GM18505 (cell line): Measurements from ENCODE around the gene PTPN13.
"Not testable (repeated sequence)": the region's sequence is repeated elsewhere in the genome, so short reads cannot be mapped to it uniquely, and the experiment has no call there.

ENCODE experiments used
- ATAC-seq: cut with Tn5 transposase; IDR thresholded peaks from one replicate; pipeline ENCODE4 v1.9.1; 2021; ENCODE audit not compliant: unreplicated experiment
- POLR2A ChIP-seq: IDR thresholded peaks from 4 replicates; pipeline ENCODE4 v1.6.1; 2011; ENCODE audit warnings: borderline replicate concordance; ENCODE audit not compliant: insufficient read depth, insufficient read length; ENCODE audit errors: extremely low read depth

PTPN13 gene

DNA sequence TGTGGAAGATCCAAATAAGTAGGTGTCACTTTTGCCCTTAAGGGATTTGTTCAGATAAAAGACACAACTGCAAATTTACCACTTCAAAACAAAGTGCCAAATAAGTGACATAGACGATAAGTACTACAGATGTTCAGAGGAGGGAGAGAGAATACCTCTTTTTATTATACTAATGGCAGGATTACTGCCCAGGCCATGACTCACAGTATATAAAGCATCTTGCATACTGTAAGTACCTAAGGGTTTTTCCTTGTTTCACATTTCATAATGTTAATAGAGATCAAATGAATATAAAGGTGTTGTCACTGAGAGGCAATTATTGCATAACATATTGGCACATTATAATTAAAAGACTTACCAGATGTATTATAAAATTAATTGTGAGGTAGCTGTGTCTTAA, 46.4 kb downstream of the PTPN13 start:
- TF ChIP-seq POLR2A, result no peak
- no peak for ATAC-seq

DNA sequence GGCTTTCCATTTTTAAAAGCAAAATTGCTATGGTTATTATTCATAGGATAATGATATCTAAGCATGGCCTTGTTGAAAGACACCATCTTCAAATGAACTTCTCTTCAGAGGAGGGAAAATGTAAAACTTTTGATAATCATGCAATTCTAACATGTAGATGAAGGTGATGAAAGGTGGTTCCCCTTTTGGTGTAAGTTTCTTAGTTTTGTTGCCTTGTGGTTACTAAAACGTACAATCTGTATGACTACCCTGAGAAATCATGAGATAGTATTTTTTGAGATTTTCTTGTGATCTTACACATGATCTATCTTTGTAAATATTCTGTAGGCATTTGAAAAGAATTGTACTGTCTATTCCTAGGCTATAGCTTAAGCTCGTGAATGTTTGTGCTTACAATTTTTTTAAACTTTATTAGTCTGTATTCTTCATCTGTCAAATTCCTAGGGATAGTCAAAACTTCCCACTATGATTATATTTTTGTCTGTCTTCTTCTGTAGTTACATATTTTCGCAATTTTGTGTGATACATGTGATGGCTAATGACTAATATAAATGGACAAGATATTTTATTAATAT, 47.5 kb downstream of the PTPN13 start:
- no peak for TF ChIP-seq POLR2A
- no peak for ATAC-seq

DNA sequence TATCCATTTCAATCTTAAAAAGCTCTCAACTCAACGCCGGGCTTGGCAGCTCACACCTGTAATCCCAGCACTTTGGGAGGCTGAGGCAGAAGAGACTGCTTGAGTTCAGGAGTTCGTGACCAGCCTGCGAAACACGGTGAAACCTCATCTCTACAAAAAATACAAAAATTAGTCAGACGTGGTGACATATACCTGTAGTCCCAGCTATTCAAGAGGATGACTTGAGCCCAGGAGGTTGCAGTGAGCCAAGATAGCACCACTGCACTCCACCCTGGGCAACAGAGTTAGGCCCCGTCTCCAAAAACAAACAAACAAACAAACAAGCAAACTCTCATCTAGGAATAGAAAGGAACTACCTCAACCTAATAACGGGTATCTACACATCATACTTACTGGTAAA, 50.8 kb downstream of the PTPN13 start:
- no peak for ATAC-seq
- no peak for TF ChIP-seq POLR2A

DNA sequence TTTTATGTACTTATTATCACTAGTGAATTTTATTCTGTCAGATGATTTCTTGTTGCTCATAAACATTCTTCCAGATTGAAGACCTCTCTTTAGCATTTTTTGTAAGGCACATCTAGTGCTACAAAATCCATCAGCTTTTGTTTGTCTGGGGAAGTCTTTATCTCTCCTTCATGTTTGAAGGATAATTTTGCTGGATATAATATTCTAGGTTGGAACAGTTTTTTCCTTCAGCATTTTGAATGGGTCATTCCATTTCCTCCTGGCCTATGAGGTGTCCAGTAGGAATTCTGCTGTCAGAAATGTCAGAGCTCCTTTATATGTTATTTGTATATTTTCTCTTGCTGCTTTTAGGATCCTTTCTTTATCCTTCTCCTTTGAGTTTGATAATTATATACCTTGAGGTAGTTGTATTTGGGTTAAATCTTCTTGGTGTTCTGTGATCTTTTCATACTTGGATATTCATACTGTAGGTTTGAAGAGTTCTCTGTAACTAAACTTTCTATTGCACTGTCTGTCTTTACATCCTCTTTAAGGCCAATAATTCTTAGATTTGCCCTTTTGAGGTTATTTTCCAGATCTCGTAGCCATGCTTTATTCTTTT, 58.3 kb downstream of the PTPN13 start:
- TF ChIP-seq POLR2A, result no peak
- no peak for ATAC-seq

DNA sequence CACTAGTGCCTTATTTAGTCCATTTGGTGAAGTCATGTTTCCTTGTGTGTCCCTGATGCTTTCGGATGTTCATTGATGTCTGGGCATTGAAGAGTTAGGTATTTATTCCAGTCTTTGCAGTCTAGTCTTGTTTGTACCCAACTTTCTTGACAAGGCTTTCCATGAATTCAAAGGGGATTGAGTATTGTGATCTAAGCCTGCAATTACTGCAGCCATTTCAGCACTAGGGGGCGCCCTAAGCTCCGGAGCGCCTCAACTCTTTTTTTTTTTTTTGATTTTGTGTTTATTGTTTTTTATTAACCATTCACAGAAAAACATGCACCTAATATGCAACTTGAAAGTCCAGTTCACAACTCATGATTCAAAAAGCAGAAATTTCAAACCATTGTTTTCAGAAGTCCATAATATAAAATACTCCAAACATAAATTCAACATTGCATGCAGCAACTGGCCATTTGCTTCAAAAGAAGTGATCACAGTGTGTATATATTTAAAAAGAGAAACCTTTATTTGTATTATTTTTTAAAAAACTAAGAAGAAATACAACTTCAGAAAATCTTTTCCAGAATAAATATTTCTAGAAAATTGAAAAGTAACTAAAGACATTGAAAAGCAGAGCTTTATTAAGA, 59.2 kb downstream of the PTPN13 start:
- ATAC-seq, result no peak
- no peak for TF ChIP-seq POLR2A

DNA sequence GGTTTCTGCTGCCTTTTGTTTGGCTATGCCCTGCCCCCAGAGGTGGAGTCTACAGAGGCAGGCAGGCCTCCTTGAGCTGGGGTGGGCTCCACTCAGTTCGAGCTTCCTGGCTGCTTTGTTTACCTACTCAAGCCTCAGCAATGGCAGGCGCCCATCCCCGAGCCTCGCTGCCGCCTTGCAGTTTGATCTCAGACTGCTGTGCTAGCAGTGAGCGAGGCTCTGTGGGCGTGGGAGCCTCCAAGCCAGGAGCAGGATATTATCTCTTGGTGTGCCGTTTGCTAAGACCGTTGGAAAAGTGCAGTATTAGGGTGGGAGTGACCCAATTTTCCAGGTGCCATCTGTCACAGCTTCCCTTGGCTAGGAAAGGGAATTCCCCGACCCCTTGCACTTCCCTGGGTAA, 62.7 kb downstream of the PTPN13 start:
- not testable (repeated sequence) for ATAC-seq

DNA sequence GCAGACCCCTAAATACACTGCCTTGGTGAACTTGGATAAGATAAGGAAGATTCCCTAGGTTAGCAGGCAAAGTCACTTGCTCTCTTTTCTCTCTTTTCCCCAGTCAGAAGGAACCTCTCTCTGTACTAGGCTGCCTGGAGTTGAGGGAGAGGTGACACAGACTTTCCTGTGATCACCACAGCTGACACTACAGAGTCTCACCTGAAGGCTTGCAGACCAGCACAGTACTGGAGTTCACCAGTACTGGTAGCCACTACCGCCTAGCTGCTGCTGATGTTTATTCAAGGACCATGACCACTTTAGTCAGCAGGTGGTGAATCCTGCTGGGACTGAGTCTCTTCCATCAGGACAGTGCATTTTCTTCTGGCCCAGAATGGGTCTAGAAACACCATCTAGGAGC, 63.3 kb downstream of the PTPN13 start:
- no peak for ATAC-seq

DNA sequence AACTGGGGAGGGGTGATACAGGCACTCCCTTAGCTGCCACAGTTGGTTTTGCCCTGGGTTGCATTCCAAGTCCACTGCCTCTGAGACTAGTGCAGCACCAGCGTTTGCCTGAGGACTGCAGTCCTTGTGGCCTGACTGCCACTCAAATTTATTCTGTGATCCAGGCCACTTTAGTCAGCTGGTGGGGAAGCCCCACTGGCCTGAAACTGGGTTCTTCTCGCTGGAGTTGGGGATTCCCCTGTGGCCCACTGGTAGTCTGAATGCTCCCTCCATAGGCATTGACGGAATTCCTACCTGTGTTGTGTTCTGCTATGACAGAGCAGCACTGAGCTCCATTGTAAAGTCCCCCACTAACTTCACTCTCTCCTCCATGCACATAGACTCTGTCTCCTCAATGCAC, 63.8 kb downstream of the PTPN13 start:
- TF ChIP-seq POLR2A, result no peak
- ATAC-seq, result no peak

More for the DNA sequence above, 63.3 kb downstream of the PTPN13 start:
- TF ChIP-seq POLR2A, result no peak

DNA sequence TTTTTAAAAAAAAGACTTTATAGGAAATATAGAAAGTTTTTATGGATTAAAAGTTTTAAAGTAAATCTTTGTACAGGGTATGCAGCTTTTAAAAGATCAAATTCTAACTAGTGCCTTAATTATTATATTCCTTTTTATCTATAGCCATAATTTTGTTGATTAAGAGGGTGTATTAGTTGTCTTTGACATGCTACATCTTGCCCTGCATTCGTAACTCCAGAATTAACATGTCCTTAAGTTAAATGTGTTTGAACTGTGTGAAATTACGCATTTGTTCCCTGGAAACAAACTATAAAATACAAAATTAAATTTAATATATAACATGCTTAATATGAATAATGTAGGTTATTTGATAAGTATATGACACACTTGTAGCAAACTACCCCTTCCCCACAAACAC, 66.3 kb downstream of the PTPN13 start:
- no peak for TF ChIP-seq POLR2A
- ATAC-seq, result no peak

DNA sequence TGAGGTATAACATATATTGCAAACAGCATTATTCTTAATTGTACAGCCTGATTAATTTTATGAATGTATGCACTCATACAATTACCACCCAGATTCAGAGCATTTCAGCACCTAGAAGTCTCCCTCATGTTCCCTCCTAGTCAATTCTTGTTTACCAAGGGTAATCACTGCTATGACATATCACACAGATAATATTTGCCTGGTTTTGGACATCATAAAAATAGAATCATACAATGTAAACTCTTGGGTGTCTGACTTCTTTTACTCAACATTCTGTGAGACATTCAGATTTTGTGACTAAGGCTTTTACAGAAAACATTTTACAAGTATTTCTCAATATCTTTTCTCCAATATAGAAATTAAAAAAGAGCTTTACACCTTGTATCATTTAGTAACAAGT, 66.9 kb downstream of the PTPN13 start:
- no peak for ATAC-seq
- TF ChIP-seq POLR2A, result no peak

DNA sequence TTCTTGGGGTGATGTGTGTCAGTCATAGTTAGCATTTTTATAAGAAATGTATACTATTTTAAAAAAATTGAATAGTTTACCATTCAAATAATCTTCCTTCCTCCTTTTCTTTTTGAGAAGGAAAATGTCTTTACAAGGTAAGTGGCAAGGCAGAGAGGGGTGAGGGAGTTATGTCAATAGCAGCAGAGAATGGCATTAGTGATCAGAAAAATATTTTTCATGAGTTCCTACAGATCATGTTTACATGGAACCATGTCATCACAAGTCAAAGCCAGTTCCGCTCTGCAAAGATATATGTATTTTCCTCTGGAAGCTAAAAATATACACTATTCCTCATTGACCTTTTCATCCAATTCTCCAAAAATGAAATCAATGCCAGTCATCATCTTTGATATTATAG, 67.3 kb downstream of the PTPN13 start:
- no peak for ATAC-seq
- TF ChIP-seq POLR2A, result no peak

DNA sequence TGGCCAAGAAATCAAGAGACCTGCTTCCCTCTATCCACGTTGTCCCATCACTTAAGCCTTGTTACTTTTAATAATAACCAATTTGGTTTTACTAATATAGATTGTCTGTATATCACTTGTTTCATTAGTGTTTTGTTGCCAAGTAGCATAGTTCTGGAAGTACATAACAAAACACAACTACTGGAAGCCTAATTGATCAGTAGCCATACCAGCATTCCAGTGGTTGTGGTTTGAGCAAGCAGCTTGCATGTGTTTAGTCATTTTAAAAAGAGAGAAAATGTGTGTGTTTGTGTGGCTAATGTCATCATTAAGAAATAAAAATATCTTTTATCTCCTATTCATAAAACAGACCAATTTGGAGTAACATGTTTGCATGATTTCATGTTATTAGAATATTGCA, 70.8 kb downstream of the PTPN13 start:
- no peak for TF ChIP-seq POLR2A
- ATAC-seq, result no peak

DNA sequence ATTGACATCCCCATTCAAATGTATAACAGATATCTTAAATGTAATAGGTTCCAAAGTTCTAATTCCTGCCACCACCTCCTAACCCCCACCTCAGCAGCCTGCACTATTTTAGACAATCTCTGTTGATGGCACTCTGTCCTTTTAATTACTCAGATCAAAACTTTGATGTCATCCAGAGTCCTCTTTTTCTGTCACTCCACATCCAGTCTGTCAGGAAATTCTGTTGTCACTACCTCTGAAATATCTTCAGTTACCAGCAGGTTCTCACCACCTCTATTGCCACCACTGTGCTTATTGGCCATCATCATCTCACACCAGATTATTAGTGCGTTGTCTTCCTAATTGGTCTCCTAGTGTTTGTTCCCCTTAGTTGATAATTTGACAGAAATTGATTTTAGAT, 76.2 kb downstream of the PTPN13 start:
- TF ChIP-seq POLR2A, result no peak
- no peak for ATAC-seq

DNA sequence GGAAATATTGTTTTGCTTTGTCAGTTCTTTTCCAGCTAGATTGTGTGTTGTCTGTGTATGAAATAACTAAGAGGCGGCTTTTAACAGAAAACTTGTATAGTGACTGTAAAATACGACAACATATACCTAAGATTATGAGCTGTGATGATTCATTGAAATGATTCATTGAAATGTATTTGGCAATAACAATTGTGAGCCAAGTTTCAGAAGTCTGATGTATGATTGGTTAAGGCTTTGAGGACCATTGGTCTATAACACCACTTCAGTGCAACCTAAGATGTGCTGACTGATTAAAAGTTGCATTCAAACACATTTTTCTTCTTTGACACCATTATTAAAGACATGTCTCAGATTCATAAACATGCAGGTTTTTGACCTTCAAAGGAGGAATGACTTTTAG, 76.6 kb downstream of the PTPN13 start:
- no peak for TF ChIP-seq POLR2A

DNA sequence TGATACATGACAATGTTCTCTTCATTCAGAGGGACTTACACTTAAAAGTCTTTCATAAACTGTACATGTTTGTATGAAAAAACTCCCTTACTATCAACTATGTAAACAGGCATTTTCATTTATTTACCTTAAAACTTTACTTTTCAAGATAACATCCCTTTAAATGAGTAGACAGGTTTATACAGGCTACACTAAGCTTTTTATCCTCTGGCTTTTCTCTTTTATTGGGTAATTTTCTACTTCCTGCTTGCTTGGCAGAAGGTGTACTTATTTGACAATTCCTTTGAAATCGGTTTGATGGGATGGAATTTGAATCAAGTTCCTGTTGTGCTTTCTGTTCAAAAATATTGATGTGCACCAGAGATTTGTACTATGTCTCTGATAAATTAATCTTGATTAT, 81.4 kb downstream of the PTPN13 start:
- ATAC-seq, result no peak

More for the DNA sequence above, 76.6 kb downstream of the PTPN13 start:
- no peak for ATAC-seq

DNA sequence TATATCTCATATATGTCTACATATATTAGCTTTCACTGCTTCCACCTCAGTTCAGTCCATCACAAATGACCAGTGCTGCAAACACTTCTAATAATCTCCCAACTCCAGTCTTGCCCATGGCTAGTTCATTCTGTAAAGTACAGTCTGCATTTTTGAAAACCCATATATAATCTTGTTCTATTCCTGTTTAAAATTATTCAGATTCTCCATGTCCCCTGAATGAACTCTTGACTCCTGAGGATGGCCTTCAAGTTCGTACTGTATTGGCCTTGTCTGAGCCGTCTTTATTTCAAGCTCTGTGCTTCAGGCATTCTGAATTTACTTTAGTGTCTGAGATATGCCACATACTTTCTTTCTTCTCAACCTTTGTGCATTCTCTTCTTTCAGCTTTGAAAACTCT, 84.7 kb downstream of the PTPN13 start:
- ATAC-seq, result no peak
- no peak for TF ChIP-seq POLR2A

More for the DNA sequence above, 81.4 kb downstream of the PTPN13 start:
- no peak for TF ChIP-seq POLR2A
